Measurements from ENCODE around the gene DCANP1.
A peak's percentile ranks its signal among the peaks of the same experiment; 100 is the strongest.

DCANP1 gene

GRCh38 chr5:135398855-135399793 is 48.0 kb downstream of the DCANP1 start, which contains the start of gene MACROH2A1:
Gene MACROH2A1 (minus strand): TSS chr5:135399231. CDS start chr5:135389093, 10,138 bp downstream.
- H3K4me1 ChIP-seq (ENCODE audit: control insufficient read depth in 1 of 2, insufficient read depth in 2 of 2, low read length in 2 of 2), result peaks cover 11 to 46% of the 10 kb centered on the region in 2 donors
- peak within 1 kb of the TSS; percentile 68 to 92 for H3K4me3 ChIP-seq (ENCODE audit: low read depth in 1 of 2, low read length in 2 of 2)
- no peaks in the 10 kb centered on the region for H3K27me3 ChIP-seq (ENCODE audit: low read depth, low read length)
- H3K27ac ChIP-seq (ENCODE audit: low read length), result peak within 1 kb of the TSS; percentile 81
- H3K36me3 ChIP-seq (ENCODE audit: control insufficient read depth in 1 of 2, insufficient read depth in 2 of 2, low read length in 2 of 2), result no peaks in the 10 kb centered on the region
- no peaks in the 10 kb centered on the region for H3K9me3 ChIP-seq (ENCODE audit: control insufficient read depth in 1 of 2, low read length in 2 of 2)

DNA sequence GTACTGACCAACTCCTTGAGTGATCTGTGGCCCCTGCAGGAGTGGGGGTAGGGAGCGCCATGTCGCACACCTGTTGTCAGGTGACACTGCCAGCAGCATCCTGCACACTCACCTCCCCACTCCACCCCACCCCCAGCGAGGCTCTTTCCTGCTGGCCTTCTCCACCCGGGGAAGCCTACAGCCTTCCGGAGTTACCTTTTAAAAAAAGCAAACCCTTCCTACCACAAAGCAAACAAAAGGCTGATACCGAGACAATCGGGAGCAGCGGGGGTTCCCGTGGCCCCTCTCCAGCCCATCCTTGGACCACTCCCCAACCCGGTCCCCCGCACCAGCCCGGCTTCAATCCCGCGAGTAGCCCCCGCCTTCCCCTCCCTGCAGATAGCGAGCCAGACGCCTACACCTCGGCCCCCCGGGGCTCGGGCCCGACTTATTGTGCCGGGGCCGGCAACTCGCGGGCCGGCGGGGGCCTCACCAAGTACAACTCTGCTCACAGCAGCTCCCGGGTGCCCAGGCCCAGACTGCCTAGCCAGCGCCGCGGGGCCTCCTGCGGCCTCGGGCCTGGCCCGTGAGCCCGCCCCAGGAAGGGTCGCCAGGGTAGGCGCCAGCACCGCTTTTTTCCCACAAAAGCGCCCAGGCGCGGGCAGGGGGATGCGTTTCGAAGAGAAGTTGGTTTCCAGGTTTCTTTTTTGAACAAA is 48.8 kb downstream of the DCANP1 start:
- Histone ChIP-seq H3K9me3 (ENCODE audit: control insufficient read depth in 1 of 2, low read length in 2 of 2) (no peaks in the 10 kb centered on the region), H3K27ac (ENCODE audit: low read length) (peak overlapping the region; percentile 53), H3K27me3 (ENCODE audit: low read depth, low read length) (no peaks in the 10 kb centered on the region), H3K4me1 (ENCODE audit: control insufficient read depth in 1 of 2, insufficient read depth in 2 of 2, low read length in 2 of 2) (peaks cover 11 to 54% of the 10 kb centered on the region in 2 donors), H3K36me3 (ENCODE audit: control insufficient read depth in 1 of 2, insufficient read depth in 2 of 2, low read length in 2 of 2) (no peaks in the 10 kb centered on the region), H3K4me3 (ENCODE audit: low read depth in 1 of 2, low read length in 2 of 2) (peak overlapping the region; percentile 68 to 92)

- Histone ChIP-seq H3K36me3 (ENCODE audit: control insufficient read depth in 1 of 2, insufficient read depth in 2 of 2, low read length in 2 of 2) (peaks cover 0 to 7% of the 10 kb centered on the region in 2 donors), H3K4me3 (ENCODE audit: low read depth in 1 of 2, low read length in 2 of 2) (no peak overlapping the region), H3K4me1 (ENCODE audit: control insufficient read depth in 1 of 2, insufficient read depth in 2 of 2, low read length in 2 of 2) (peaks cover 13 to 55% of the 10 kb centered on the region in 2 donors), H3K27ac (ENCODE audit: low read length) (no peak overlapping the region), H3K9me3 (ENCODE audit: control insufficient read depth in 1 of 2, low read length in 2 of 2) (no peaks in the 10 kb centered on the region), H3K27me3 (ENCODE audit: low read depth, low read length) (no peaks in the 10 kb centered on the region)
Measured at GRCh38 chr5:135397084-135397483, 50.1 kb downstream of the DCANP1 start.

- H3K9me3 ChIP-seq (ENCODE audit: control insufficient read depth in 1 of 2, low read length in 2 of 2), result no peaks in the 10 kb centered on the region
- H3K4me1 ChIP-seq (ENCODE audit: control insufficient read depth in 1 of 2, insufficient read depth in 2 of 2, low read length in 2 of 2), result peaks cover 18 to 55% of the 10 kb centered on the region in 2 donors
- no peaks in the 10 kb centered on the region for H3K27me3 ChIP-seq (ENCODE audit: low read depth, low read length)
- no peak overlapping the region for H3K4me3 ChIP-seq (ENCODE audit: low read depth in 1 of 2, low read length in 2 of 2)
- peaks cover 0 to 10% of the 10 kb centered on the region in 2 donors for H3K36me3 ChIP-seq (ENCODE audit: control insufficient read depth in 1 of 2, insufficient read depth in 2 of 2, low read length in 2 of 2)
- H3K27ac ChIP-seq (ENCODE audit: low read length), result no peak overlapping the region
Measured at GRCh38 chr5:135396459-135397055, 50.6 kb downstream of the DCANP1 start.

- H3K9me3 ChIP-seq (ENCODE audit: control insufficient read depth in 1 of 2, low read length in 2 of 2), result no peaks in the 10 kb centered on the region
- peaks cover 0 to 14% of the 10 kb centered on the region in 2 donors for H3K36me3 ChIP-seq (ENCODE audit: control insufficient read depth in 1 of 2, insufficient read depth in 2 of 2, low read length in 2 of 2)
- H3K4me1 ChIP-seq (ENCODE audit: control insufficient read depth in 1 of 2, insufficient read depth in 2 of 2, low read length in 2 of 2), result peaks cover 25 to 61% of the 10 kb centered on the region in 2 donors
- no peak overlapping the region for H3K27ac ChIP-seq (ENCODE audit: low read length)
- H3K27me3 ChIP-seq (ENCODE audit: low read depth, low read length), result no peaks in the 10 kb centered on the region
- H3K4me3 ChIP-seq (ENCODE audit: low read depth in 1 of 2, low read length in 2 of 2), result no peak overlapping the region
Measured at GRCh38 chr5:135395866-135396265, 51.3 kb downstream of the DCANP1 start.

DNA sequence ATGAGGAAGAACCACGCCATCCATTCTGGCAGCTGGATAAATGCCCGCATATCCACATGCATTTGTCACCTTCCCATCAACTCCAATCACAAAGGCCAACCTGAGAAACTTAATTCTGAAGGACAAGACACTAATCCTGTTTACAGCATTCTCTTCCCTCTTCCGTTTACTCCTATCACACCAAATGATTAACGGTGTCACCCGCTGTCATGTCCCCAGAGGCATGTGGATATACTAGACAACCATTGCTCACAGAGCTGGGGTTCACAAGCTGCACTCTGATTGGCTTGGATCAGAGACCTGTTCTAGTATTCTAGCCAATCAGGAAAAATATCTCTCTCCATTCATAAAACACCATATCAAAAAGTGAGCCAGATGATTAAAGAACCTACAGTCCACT is 51.7 kb downstream of the DCANP1 start:
- H3K27ac ChIP-seq (ENCODE audit: low read length), result no peak overlapping the region
- H3K27me3 ChIP-seq (ENCODE audit: low read depth, low read length), result no peaks in the 10 kb centered on the region
- no peak overlapping the region for H3K4me3 ChIP-seq (ENCODE audit: low read depth in 1 of 2, low read length in 2 of 2)
- no peaks in the 10 kb centered on the region for H3K9me3 ChIP-seq (ENCODE audit: control insufficient read depth in 1 of 2, low read length in 2 of 2)
- peaks cover 0 to 18% of the 10 kb centered on the region in 2 donors for H3K36me3 ChIP-seq (ENCODE audit: control insufficient read depth in 1 of 2, insufficient read depth in 2 of 2, low read length in 2 of 2)
- peaks cover 29 to 65% of the 10 kb centered on the region in 2 donors for H3K4me1 ChIP-seq (ENCODE audit: control insufficient read depth in 1 of 2, insufficient read depth in 2 of 2, low read length in 2 of 2)

Measured in muscle layer of duodenum (tissue), 2 donors.